Gastrocnemius medialis (tissue), 4 donors: ENCODE results near the gene RAB4A.

ENCODE experiments used
- CTCF ChIP-seq, 5 experiments: fragments of 450-650 bp in 3 of 5; fragments of 200-600 bp in 2 of 5; sonication (generic) in 2 of 5; IDR thresholded peaks in 4 of 5; conservative IDR thresholded peaks in 1 of 5; 1 replicate in 4 of 5; 2 replicates in 1 of 5; pipeline ENCODE4 v1.5.1; 2016 to 2019; ENCODE audit warnings: antibody characterized with exemption in 5 of 5, mild to moderate bottlenecking in 3 of 5, moderate library complexity in 3 of 5
- POLR2A ChIP-seq, 2 donors: fragments of 450-650 bp; IDR thresholded peaks; one replicate each; pipeline ENCODE4 v1.6.1; 2017; ENCODE audit warnings: antibody characterized with exemption in 2 of 2, mild to moderate bottlenecking in 2 of 2, moderate library complexity in 2 of 2

- TF ChIP-seq CTCF (IDR thresholded peaks at IDR 0.05 in 4 of 5, conservative IDR thresholded peaks at IDR 0.05 in 1 of 5) (no peak), POLR2A (IDR thresholded peaks at IDR 0.05) (no peak)
Observed at GRCh38 chr1:229296541-229296941, 25.6 kb downstream of the RAB4A start.
